PC-3 (cell line): ENCODE measurements around the gene RETREG3. TPM values are rescaled to one million over a fixed set of nuclear protein-coding genes. Genes with fewer than 3 reads are reported as not detected.
"Not testable (repeated sequence)": the region's sequence is repeated elsewhere in the genome, so short reads cannot be mapped to it uniquely, and the experiment has no call there.

Experiments used
- ATAC-seq: fragments of 200-7000 bp; cut with Tn5 transposase; 2 replicates; pipeline ENCODE4 v1.9.1; 2020; ENCODE audit warnings: mild to moderate bottlenecking, moderate library complexity
- BruUV-seq: library from RNA; stranded (reverse); fragments of 400-500 nt; replicated peaks from 2 replicates; lab custom pipeline; 2021; lab: Mats Ljungman, UMichigan
- CTCF ChIA-PET: fragments of 300-600 bp; sonication (Branson Sonifier 250); formaldehyde crosslinking; loops from one replicate; lab custom pipeline; 2022; ENCODE audit warnings: antibody characterized with exemption; lab: Charles Lee
- POLR2A ChIA-PET: fragments of 300-600 bp; sonication (Branson Sonifier 250); formaldehyde crosslinking; loops from one replicate; lab custom pipeline; 2022; ENCODE audit warnings: antibody characterized with exemption; ENCODE audit not compliant: unreplicated experiment; lab: Charles Lee
- DNase-seq: peaks from one replicate; pipeline ENCODE4 v3.0.0-alpha.2; 2015
- H2AFZ ChIP-seq: fragments of 300-600 bp; sonication (generic); 2 replicates; pipeline ENCODE4 v1.6.0; 2016; ENCODE audit warnings: antibody characterized with exemption, low read length
- H3F3A ChIP-seq: fragments of 300-600 bp; sonication (generic); one replicate; pipeline ENCODE4 v1.6.0; 2017; ENCODE audit warnings: antibody characterized with exemption, low read length, control low read depth, mild to moderate bottlenecking; ENCODE audit not compliant: unreplicated experiment
- H3K27ac ChIP-seq: fragments of 300-600 bp; sonication (generic); 2 replicates; pipeline ENCODE4 v1.5.1; 2016; ENCODE audit warnings: mild to moderate bottlenecking, low read length
- H3K27me3 ChIP-seq: fragments of 300-600 bp; sonication (generic); 2 replicates; pipeline ENCODE4 v1.6.1; 2016; ENCODE audit warnings: low read length, mixed read lengths
- H3K36me3 ChIP-seq: fragments of 300-600 bp; sonication (generic); 2 replicates; pipeline ENCODE4 v1.6.1; 2016; ENCODE audit warnings: low read depth, mixed run types, low read length, mixed read lengths
- H3K4me1 ChIP-seq: fragments of 300-600 bp; sonication (generic); 2 replicates; pipeline ENCODE4 v1.5.1; 2016; ENCODE audit warnings: low read length; ENCODE audit not compliant: insufficient read depth
- H3K4me2 ChIP-seq: fragments of 300-600 bp; sonication (generic); 2 replicates; pipeline ENCODE4 v1.6.0; 2016; ENCODE audit warnings: low read length
- H3K4me3 ChIP-seq: fragments of 300-600 bp; sonication (generic); 2 replicates; pipeline ENCODE4 v1.5.1; 2016; ENCODE audit warnings: mild to moderate bottlenecking, low read length, mixed read lengths
- H3K79me2 ChIP-seq: fragments of 300-600 bp; sonication (generic); 2 replicates; pipeline ENCODE4 v1.6.1; 2017; ENCODE audit warnings: low read length, mixed read lengths
- H3K9ac ChIP-seq: fragments of 300-600 bp; sonication (generic); 2 replicates; pipeline ENCODE4 v1.6.0; 2016; ENCODE audit warnings: mild to moderate bottlenecking, low read length
- H3K9me2 ChIP-seq: fragments of 300-600 bp; sonication (generic); replicated peaks from 2 replicates; pipeline ENCODE4 v1.6.1; 2016; ENCODE audit warnings: mixed run types, low read length, mixed read lengths
- H3K9me3 ChIP-seq: fragments of 300-600 bp; sonication (generic); 2 replicates; pipeline ENCODE4 v1.6.1; 2016; ENCODE audit warnings: low read length, mixed read lengths
- H4K20me1 ChIP-seq: fragments of 300-600 bp; sonication (generic); 2 replicates; pipeline ENCODE4 v1.6.1; 2016; ENCODE audit warnings: low read length, mixed read lengths
- CTCF ChIP-seq: fragments of 300-600 bp; sonication (generic); conservative IDR thresholded peaks from 2 replicates; pipeline ENCODE4 v1.5.1; 2017; ENCODE audit warnings: antibody characterized with exemption, low read depth, mild to moderate bottlenecking, low read length
- EZH2 ChIP-seq: fragments of 300-600 bp; sonication (generic); IDR thresholded peaks from one replicate; pipeline ENCODE4 v1.6.1; 2017; ENCODE audit warnings: antibody characterized with exemption, mild to moderate bottlenecking, low read length; ENCODE audit not compliant: unreplicated experiment
- EZH2phosphoT487 ChIP-seq: fragments of 300-600 bp; sonication (generic); IDR thresholded peaks from 2 replicates; pipeline ENCODE4 v1.6.1; 2018; ENCODE audit warnings: mild to moderate bottlenecking, antibody characterized with exemption, low read length, borderline replicate concordance
- intact Hi-C: fragments of 100-400 bp; cut with micrococcal nuclease; formaldehyde crosslinking; loops from 2 replicates; pipeline ENCODE4 v1.9.0; 2023
- total RNA-seq: library from RNA; depleted of rRNA; stranded (reverse); fragments of >200 nt; gene quantifications from 2 replicates; pipeline ENCODE4 v1.2.3, GENCODE V29; 2014

RETREG3 gene
- total RNA-seq, 1 experiment from 2014 or later = 19.3 TPM

- H3K36me3 ChIP-seq = no peaks in the 10 kb centered on the region
- TF ChIP-seq EZH2phosphoT487 (no peak), CTCF (no peak), EZH2 (no peak)
- no peaks in the 10 kb centered on the region for H3K9me3 ChIP-seq
- no peaks in the 10 kb centered on the region for H3F3A ChIP-seq
- no peaks in the 10 kb centered on the region for H3K9me2 ChIP-seq
- peaks cover 17% of the 10 kb centered on the region for H3K4me1 ChIP-seq
- ATAC-seq (peak; percentile 60), DNase-seq (peak; percentile 57)
- ChIA-PET POLR2A (interaction anchor here (0.5 kb wide), 1 partner anchor 33 kb away, joined by 3 read pairs; no protein-coding TSS in a partner anchor), CTCF (no interaction called here)
- H4K20me1 ChIP-seq = no peaks in the 10 kb centered on the region
- H3K4me2 ChIP-seq = peak overlapping the region; percentile 39
- no peak overlapping the region for H2AFZ ChIP-seq
- no peaks in the 10 kb centered on the region for H3K79me2 ChIP-seq
- intact Hi-C loops = no loop called here
- peak overlapping the region; percentile 56 for H3K27ac ChIP-seq
- H3K9ac ChIP-seq = no peak overlapping the region
- no peaks in the 10 kb centered on the region for H3K27me3 ChIP-seq
- no peak overlapping the region for H3K4me3 ChIP-seq
- BruUV-seq = no TSS peak
Observed at GRCh38 chr17:42541041-42541833, 67.9 kb downstream of the RETREG3 start.

- H3K4me2 ChIP-seq, H3K4me3 ChIP-seq, H3K79me2 ChIP-seq, ATAC-seq, POLR2A ChIA-PET, H2AFZ ChIP-seq, H3K9ac ChIP-seq, H3K9me3 ChIP-seq, H3K27ac ChIP-seq, intact Hi-C loops, H3F3A ChIP-seq, BruUV-seq, H3K36me3 ChIP-seq, H3K27me3 ChIP-seq, H3K9me2 ChIP-seq, CTCF ChIA-PET, H4K20me1 ChIP-seq, DNase-seq: not testable (repeated sequence)
- H3K4me1 ChIP-seq = peaks cover 20% of the 10 kb centered on the region
Observed at GRCh38 chr17:42540558-42540957, 68.6 kb downstream of the RETREG3 start.

GRCh38 chr17:42538482-42538881 is 70.7 kb downstream of the RETREG3 start:
- TF ChIP-seq CTCF (no peak), EZH2phosphoT487 (no peak), EZH2 (no peak)
- H3K36me3 ChIP-seq = no peaks in the 10 kb centered on the region
- ChIA-PET POLR2A (no interaction called here), CTCF (no interaction called here)
- no peaks in the 10 kb centered on the region for H3F3A ChIP-seq
- no peaks in the 10 kb centered on the region for H3K27me3 ChIP-seq
- no TSS peak for BruUV-seq
- peaks cover 23% of the 10 kb centered on the region for H3K4me1 ChIP-seq
- no peak overlapping the region for H2AFZ ChIP-seq
- no peak overlapping the region for H3K4me3 ChIP-seq
- no peak overlapping the region for H3K9ac ChIP-seq
- H4K20me1 ChIP-seq = no peaks in the 10 kb centered on the region
- ATAC-seq = no peak
- no peaks in the 10 kb centered on the region for H3K9me2 ChIP-seq
- H3K27ac ChIP-seq = no peak overlapping the region
- no peak for DNase-seq
- no peaks in the 10 kb centered on the region for H3K9me3 ChIP-seq
- intact Hi-C loops = no loop called here
- no peak overlapping the region for H3K4me2 ChIP-seq
- H3K79me2 ChIP-seq = no peaks in the 10 kb centered on the region
